ENCODE results near the gene FSD2. TPM values are rescaled to one million over a fixed set of nuclear protein-coding genes. Genes with fewer than 3 reads are reported as not detected.
A peak's percentile ranks its signal among the peaks of the same experiment; 100 is the strongest.
"Not testable (repeated sequence)": the region's sequence is repeated elsewhere in the genome, so short reads cannot be mapped to it uniquely, and the experiment has no call there.

The FSD2 gene
- total RNA-seq, 1 donor: not detected

GRCh38 chr15:82774496-82774895 is 31.4 kb downstream of the FSD2 start:
- H3K79me2 ChIP-seq (ENCODE audit: insufficient read depth, low read length): no peaks in the 10 kb centered on the region

GRCh38 chr15:82771789-82772607 is 33.9 kb downstream of the FSD2 start:
- H3K4me1 ChIP-seq (ENCODE audit: insufficient read depth, low read length): peaks cover 6% of the 10 kb centered on the region
- no peak overlapping the region for H3K27ac ChIP-seq (ENCODE audit: low read depth, low read length)
- H3K9me3 ChIP-seq (ENCODE audit: low read depth, low read length): no peaks in the 10 kb centered on the region
- H2AFZ ChIP-seq (ENCODE audit: low read length): no peak overlapping the region
- no peak overlapping the region for H3K4me2 ChIP-seq (ENCODE audit: insufficient read depth, low read length)
- no peaks in the 10 kb centered on the region for H4K20me1 ChIP-seq (ENCODE audit: insufficient read depth, low read length)
- TF ChIP-seq CTCF (IDR thresholded peaks at IDR 0.05; ENCODE audit: extremely low read depth, low read depth, low read length): no peak
- H3K4me3 ChIP-seq (ENCODE audit: insufficient read depth, low read length): no peak overlapping the region
- no peaks in the 10 kb centered on the region for H3K79me2 ChIP-seq (ENCODE audit: insufficient read depth, low read length)
- no peak for DNase-seq (ENCODE audit: insufficient read length, low spot score, missing footprints)
- H3K27me3 ChIP-seq (ENCODE audit: insufficient read depth, low read length): no peaks in the 10 kb centered on the region
- no peaks in the 10 kb centered on the region for H3K36me3 ChIP-seq (ENCODE audit: insufficient read depth, low read length)

More at GRCh38 chr15:82774496-82774895, 31.4 kb downstream of the FSD2 start:
- no peaks in the 10 kb centered on the region for H3K4me1 ChIP-seq (ENCODE audit: insufficient read depth, low read length)
- DNase-seq (ENCODE audit: insufficient read length, low spot score, missing footprints): no peak
- H3K27ac ChIP-seq (ENCODE audit: low read depth, low read length): no peak overlapping the region
- TF ChIP-seq CTCF (IDR thresholded peaks at IDR 0.05; ENCODE audit: extremely low read depth, low read depth, low read length): no peak
- no peaks in the 10 kb centered on the region for H3K9me3 ChIP-seq (ENCODE audit: low read depth, low read length)
- H3K4me2 ChIP-seq (ENCODE audit: insufficient read depth, low read length): no peak overlapping the region
- H3K27me3 ChIP-seq (ENCODE audit: insufficient read depth, low read length): no peaks in the 10 kb centered on the region
- no peak overlapping the region for H3K4me3 ChIP-seq (ENCODE audit: insufficient read depth, low read length)
- no peaks in the 10 kb centered on the region for H3K36me3 ChIP-seq (ENCODE audit: insufficient read depth, low read length)
- H2AFZ ChIP-seq (ENCODE audit: low read length): no peak overlapping the region
- no peaks in the 10 kb centered on the region for H4K20me1 ChIP-seq (ENCODE audit: insufficient read depth, low read length)

GRCh38 chr15:82768414-82769054 is 37.3 kb downstream of the FSD2 start:
- no peak for TF ChIP-seq CTCF (IDR thresholded peaks at IDR 0.05; ENCODE audit: extremely low read depth, low read depth, low read length)
- peaks cover 6% of the 10 kb centered on the region for H3K4me1 ChIP-seq (ENCODE audit: insufficient read depth, low read length)
- no peaks in the 10 kb centered on the region for H3K79me2 ChIP-seq (ENCODE audit: insufficient read depth, low read length)
- no peak overlapping the region for H3K4me3 ChIP-seq (ENCODE audit: insufficient read depth, low read length)
- no peaks in the 10 kb centered on the region for H3K9me3 ChIP-seq (ENCODE audit: low read depth, low read length)
- H4K20me1 ChIP-seq (ENCODE audit: insufficient read depth, low read length): no peaks in the 10 kb centered on the region
- no peak overlapping the region for H3K27ac ChIP-seq (ENCODE audit: low read depth, low read length)
- no peak overlapping the region for H3K4me2 ChIP-seq (ENCODE audit: insufficient read depth, low read length)
- H3K27me3 ChIP-seq (ENCODE audit: insufficient read depth, low read length): no peaks in the 10 kb centered on the region
- peak; percentile 84 for DNase-seq (ENCODE audit: insufficient read length, low spot score, missing footprints)
- H2AFZ ChIP-seq (ENCODE audit: low read length): no peak overlapping the region
- peaks cover 5% of the 10 kb centered on the region for H3K36me3 ChIP-seq (ENCODE audit: insufficient read depth, low read length)

- peaks cover 7% of the 10 kb centered on the region for H3K36me3 ChIP-seq (ENCODE audit: insufficient read depth, low read length)
- H3K4me3 ChIP-seq (ENCODE audit: insufficient read depth, low read length): no peak overlapping the region
- H2AFZ ChIP-seq (ENCODE audit: low read length): no peak overlapping the region
- H3K9me3 ChIP-seq (ENCODE audit: low read depth, low read length): no peaks in the 10 kb centered on the region
- no peak for DNase-seq (ENCODE audit: insufficient read length, low spot score, missing footprints)
- no peaks in the 10 kb centered on the region for H3K27me3 ChIP-seq (ENCODE audit: insufficient read depth, low read length)
- peaks cover 6% of the 10 kb centered on the region for H3K4me1 ChIP-seq (ENCODE audit: insufficient read depth, low read length)
- no peaks in the 10 kb centered on the region for H3K79me2 ChIP-seq (ENCODE audit: insufficient read depth, low read length)
- no peak overlapping the region for H3K4me2 ChIP-seq (ENCODE audit: insufficient read depth, low read length)
- no peak for TF ChIP-seq CTCF (IDR thresholded peaks at IDR 0.05; ENCODE audit: extremely low read depth, low read depth, low read length)
- no peak overlapping the region for H3K27ac ChIP-seq (ENCODE audit: low read depth, low read length)
- H4K20me1 ChIP-seq (ENCODE audit: insufficient read depth, low read length): no peaks in the 10 kb centered on the region
These were observed 38.6 kb downstream of the FSD2 start for GRCh38 chr15:82767163-82767829.

- DNase-seq (ENCODE audit: insufficient read length, low spot score, missing footprints); H3K27me3 ChIP-seq (ENCODE audit: insufficient read depth, low read length); H3K4me1 ChIP-seq (ENCODE audit: insufficient read depth, low read length); H2AFZ ChIP-seq (ENCODE audit: low read length); H3K79me2 ChIP-seq (ENCODE audit: insufficient read depth, low read length); H3K9me3 ChIP-seq (ENCODE audit: low read depth, low read length); H3K4me2 ChIP-seq (ENCODE audit: insufficient read depth, low read length); H4K20me1 ChIP-seq (ENCODE audit: insufficient read depth, low read length); H3K27ac ChIP-seq (ENCODE audit: low read depth, low read length); H3K4me3 ChIP-seq (ENCODE audit: insufficient read depth, low read length): not testable (repeated sequence)
- H3K36me3 ChIP-seq (ENCODE audit: insufficient read depth, low read length): peaks cover 13% of the 10 kb centered on the region
These were observed 39.7 kb downstream of the FSD2 start for GRCh38 chr15:82766201-82766600.
